HG02610 (cell line): ENCODE results near the gene C7.
"Not testable (repeated sequence)": the region's sequence is repeated elsewhere in the genome, so short reads cannot be mapped to it uniquely, and the experiment has no call there.

ENCODE experiments used
- ATAC-seq: cut with Tn5 transposase; IDR thresholded peaks from one replicate; pipeline ENCODE4 v1.9.1; 2021; ENCODE audit warnings: mild to moderate bottlenecking, moderate library complexity; ENCODE audit not compliant: unreplicated experiment

C7 gene

GRCh38 chr5:40988746-40989510 is 79.6 kb downstream of the C7 start:
- no peak for ATAC-seq

- ATAC-seq: no peak
These were observed 82.1 kb downstream of the C7 start for GRCh38 chr5:40991168-40991980.

GRCh38 chr5:40991981-40992559 is 82.8 kb downstream of the C7 start:
- no peak for ATAC-seq

GRCh38 chr5:40995801-40996586 is 86.7 kb downstream of the C7 start:
- ATAC-seq: no peak

- ATAC-seq: no peak
These were observed 89.8 kb downstream of the C7 start for GRCh38 chr5:40999142-40999541.

GRCh38 chr5:40999966-41000365 is 90.7 kb downstream of the C7 start:
- no peak for ATAC-seq

GRCh38 chr5:41003670-41004376 is 94.5 kb downstream of the C7 start:
- no peak for ATAC-seq

GRCh38 chr5:41004931-41005330 is 95.6 kb downstream of the C7 start:
- no peak for ATAC-seq

GRCh38 chr5:41009232-41009631 is 99.9 kb downstream of the C7 start:
- no peak for ATAC-seq

GRCh38 chr5:41010572-41010971 is 101.3 kb downstream of the C7 start:
- ATAC-seq: no peak

- ATAC-seq: no peak
These were observed 103.0 kb downstream of the C7 start for GRCh38 chr5:41012318-41012717.

GRCh38 chr5:41022600-41022999 is 113.3 kb downstream of the C7 start:
- not testable (repeated sequence) for ATAC-seq
